Myometrial cell (primary cell): ENCODE results near the gene MAGEH1. TPM values are rescaled to one million over a fixed set of nuclear protein-coding genes. Genes with fewer than 3 reads are reported as not detected.

Source experiments
- total RNA-seq: library from RNA; depleted of rRNA; stranded (reverse); fragments of >200 nt; gene quantifications from 2 replicates; pipeline ENCODE4 v1.2.3, GENCODE V29; 2015

Gene MAGEH1
- total RNA-seq = 44.3 and 45.3 TPM in 2 replicates

DNA sequence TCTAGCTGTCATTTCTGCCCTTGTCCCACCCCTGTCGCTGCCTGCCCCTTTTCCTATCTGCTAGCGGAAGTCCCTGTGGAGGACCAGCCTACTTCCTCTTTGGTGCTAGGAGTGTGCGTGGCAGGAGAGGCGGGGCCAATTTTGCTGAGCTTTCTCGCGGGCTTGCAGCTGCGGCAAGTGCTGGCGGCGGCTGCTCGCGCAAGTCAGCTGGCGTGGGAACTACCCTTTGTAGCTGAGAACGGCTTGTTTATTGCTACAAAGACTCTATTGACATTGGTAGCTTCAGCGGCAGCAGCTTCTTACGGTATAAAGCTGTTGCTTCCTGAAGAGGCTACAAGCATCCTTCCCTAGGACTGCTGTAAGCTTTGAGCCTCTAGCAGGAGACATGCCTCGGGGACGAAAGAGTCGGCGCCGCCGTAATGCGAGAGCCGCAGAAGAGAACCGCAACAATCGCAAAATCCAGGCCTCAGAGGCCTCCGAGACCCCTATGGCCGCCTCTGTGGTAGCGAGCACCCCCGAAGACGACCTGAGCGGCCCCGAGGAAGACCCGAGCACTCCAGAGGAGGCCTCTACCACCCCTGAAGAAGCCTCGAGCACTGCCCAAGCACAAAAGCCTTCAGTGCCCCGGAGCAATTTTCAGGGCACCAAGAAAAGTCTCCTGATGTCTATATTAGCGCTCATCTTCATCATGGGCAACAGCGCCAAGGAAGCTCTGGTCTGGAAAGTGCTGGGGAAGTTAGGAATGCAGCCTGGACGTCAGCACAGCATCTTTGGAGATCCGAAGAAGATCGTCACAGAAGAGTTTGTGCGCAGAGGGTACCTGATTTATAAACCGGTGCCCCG, at the start of gene MAGEH1:
Gene MAGEH1 (plus strand): TSS at position 138 of the 843 bp plus-strand sequence. CDS start 248 bp downstream, at position 386.

GRCh38 chrX:55489314-55490009, 37.5 kb downstream of the MAGEH1 start, which contains the start of gene USP51:
Gene USP51, minus strand, starts transcription at chrX:55489848. Its CDS starts 909 bp downstream, at chrX:55488939.

Other genes starting within 250 kb of the MAGEH1 start
- gene PAGE5, start 231.8 kb upstream of the MAGEH1 start, total RNA-seq = not detected in 2 replicates
- not detected in 2 replicates for gene PAGE3, start 187.2 kb upstream of the MAGEH1 start, total RNA-seq
- 0.58 and 1.2 TPM in 2 replicates for gene USP51, start 37.7 kb downstream of the MAGEH1 start, total RNA-seq
- not detected in 2 replicates for gene FOXR2, start 171.3 kb downstream of the MAGEH1 start, total RNA-seq